WTC11 (cell line): ENCODE results near the gene ARMH1. TPM values are rescaled to one million over a fixed set of nuclear protein-coding genes. Genes with fewer than 3 reads are reported as not detected.

Source experiments
- ATAC-seq: fragments of 200-7000 bp; cut with Tn5 transposase; 2 replicates; pipeline ENCODE4 v1.10.0; 2021; ENCODE audit warnings: mild to moderate bottlenecking, moderate library complexity
- CTCF ChIA-PET: fragments of 300-600 bp; sonication (Branson Sonifier 250); formaldehyde crosslinking; loops from one replicate; lab custom pipeline; 2021; ENCODE audit warnings: antibody characterized with exemption; lab: Charles Lee
- POLR2A ChIA-PET: fragments of 350-600 bp; sonication (Branson Sonifier 250); formaldehyde crosslinking; loops from one replicate; lab custom pipeline; 2021; ENCODE audit warnings: antibody characterized with exemption; lab: Charles Lee
- DNase-seq: peaks from one replicate; pipeline ENCODE4 v3.0.0; 2021; ENCODE audit warnings: low spot score
- H3K27ac Mint-ChIP-seq: 2 replicates; pipeline ENCODE4 v1.8.0; 2021; ENCODE audit warnings: mixed read lengths
- H3K27me3 Mint-ChIP-seq: 2 replicates; pipeline ENCODE4 v1.8.0; 2021; ENCODE audit warnings: low read depth, mild to moderate bottlenecking, moderate library complexity, mixed read lengths
- H3K36me3 Mint-ChIP-seq: 2 replicates; pipeline ENCODE4 v1.8.0; 2021; ENCODE audit warnings: mixed read lengths
- H3K4me1 Mint-ChIP-seq: 2 replicates; pipeline ENCODE4 v1.8.0; 2022; ENCODE audit warnings: mixed read lengths
- H3K4me3 Mint-ChIP-seq: 2 replicates; pipeline ENCODE4 v1.8.0; 2021; ENCODE audit warnings: mild to moderate bottlenecking, moderate library complexity, mixed read lengths
- H3K9me3 Mint-ChIP-seq: 2 replicates; pipeline ENCODE4 v1.8.0; 2021; ENCODE audit warnings: mixed read lengths
- ATF1 ChIP-seq: sonication (generic); formaldehyde crosslinking; IDR thresholded peaks from 2 replicates; pipeline ENCODE4 v1.8.1; 2023; ENCODE audit warnings: mild to moderate bottlenecking, moderate library complexity, missing genetic modification reagents
- ATF6 ChIP-seq: sonication (generic); formaldehyde crosslinking; IDR thresholded peaks from 2 replicates; pipeline ENCODE4 v1.8.1; 2023; ENCODE audit warnings: mild to moderate bottlenecking, missing genetic modification reagents
- GTF2I ChIP-seq: fragments of 250-450 bp; sonication (Bioruptor Pico); conservative IDR thresholded peaks from 2 replicates; pipeline ENCODE4 v1.4.0; 2021; ENCODE audit warnings: mild to moderate bottlenecking
- HMGA2 ChIP-seq: fragments of 250-450 bp; sonication (Bioruptor Pico); IDR thresholded peaks from 2 replicates; pipeline ENCODE4 v1.4.0; 2021; ENCODE audit warnings: mild to moderate bottlenecking, moderate library complexity
- HMGXB4 ChIP-seq: sonication (generic); formaldehyde crosslinking; IDR thresholded peaks from 2 replicates; pipeline ENCODE4 v1.8.1; 2023; ENCODE audit warnings: mild to moderate bottlenecking, moderate library complexity, missing genetic modification reagents
- IRF1 ChIP-seq: sonication (generic); formaldehyde crosslinking; IDR thresholded peaks from 2 replicates; pipeline ENCODE4 v1.8.0; 2023; ENCODE audit warnings: missing genetic modification reagents
- IRF2 ChIP-seq: sonication (generic); formaldehyde crosslinking; IDR thresholded peaks from 2 replicates; pipeline ENCODE4 v1.8.0; 2022; ENCODE audit warnings: low read depth, missing genetic modification reagents, borderline replicate concordance
- JUN ChIP-seq: sonication (generic); formaldehyde crosslinking; IDR thresholded peaks from 2 replicates; pipeline ENCODE4 v1.8.0; 2023; ENCODE audit warnings: mild to moderate bottlenecking, missing genetic modification reagents
- MXD4 ChIP-seq: fragments of 250-450 bp; sonication (Bioruptor Pico); IDR thresholded peaks from 2 replicates; pipeline ENCODE4 v1.8.0; 2021; ENCODE audit warnings: mild to moderate bottlenecking, moderate library complexity, borderline replicate concordance
- NR3C1 ChIP-seq: sonication (generic); formaldehyde crosslinking; conservative IDR thresholded peaks from 2 replicates; pipeline ENCODE4 v1.8.1; 2023; ENCODE audit warnings: low read depth, mild to moderate bottlenecking, missing genetic modification reagents
- PREB ChIP-seq: sonication (generic); formaldehyde crosslinking; IDR thresholded peaks from 2 replicates; pipeline ENCODE4 v1.8.1; 2022; ENCODE audit warnings: mild to moderate bottlenecking, missing genetic modification reagents, moderate library complexity, borderline replicate concordance
- RELA ChIP-seq: sonication (generic); formaldehyde crosslinking; IDR thresholded peaks from 2 replicates; pipeline ENCODE4 v1.8.1; 2022; ENCODE audit warnings: missing genetic modification reagents, mild to moderate bottlenecking, borderline replicate concordance
- SMAD4 ChIP-seq: sonication (generic); formaldehyde crosslinking; IDR thresholded peaks from 2 replicates; pipeline ENCODE4 v1.8.0; 2022; ENCODE audit warnings: mild to moderate bottlenecking, missing genetic modification reagents
- TP53 ChIP-seq: sonication (generic); formaldehyde crosslinking; IDR thresholded peaks from 2 replicates; pipeline ENCODE4 v1.8.1; 2023; ENCODE audit warnings: mild to moderate bottlenecking, missing genetic modification reagents
- USF2 ChIP-seq: sonication (generic); formaldehyde crosslinking; IDR thresholded peaks from 2 replicates; pipeline ENCODE4 v1.8.1; 2023; ENCODE audit warnings: mild to moderate bottlenecking, missing genetic modification reagents, moderate library complexity
- ZBTB21 ChIP-seq: sonication (generic); formaldehyde crosslinking; IDR thresholded peaks from 2 replicates; pipeline ENCODE4 v1.8.1; 2023; ENCODE audit warnings: mild to moderate bottlenecking, missing genetic modification reagents, borderline replicate concordance
- ZNF219 ChIP-seq: sonication (generic); formaldehyde crosslinking; IDR thresholded peaks from 2 replicates; pipeline ENCODE4 v1.8.0; 2023; ENCODE audit warnings: missing genetic modification reagents, mild to moderate bottlenecking, borderline replicate concordance
- ZNF416 ChIP-seq: fragments of 250-450 bp; sonication (Bioruptor Pico); IDR thresholded peaks from 2 replicates; pipeline ENCODE4 v1.9.0; 2021; ENCODE audit warnings: mild to moderate bottlenecking, inconsistent platforms
- ZNF512 ChIP-seq: sonication (generic); formaldehyde crosslinking; IDR thresholded peaks from 2 replicates; pipeline ENCODE4 v1.8.1; 2022; ENCODE audit warnings: missing genetic modification reagents, borderline replicate concordance
- ZSCAN18 ChIP-seq: fragments of 250-450 bp; sonication (Bioruptor Pico); IDR thresholded peaks from 2 replicates; pipeline ENCODE4 v2.1.2; 2022; ENCODE audit warnings: mild to moderate bottlenecking, moderate library complexity
- total RNA-seq: library from RNA; stranded (reverse); gene quantifications from 3 replicates; pipeline ENCODE4 v1.2.3, GENCODE V29; 2021
- TF ChIP-seq, protein P1 (sequence below): fragments of 200-600 bp; IDR thresholded peaks from 2 replicates; pipeline ENCODE4 v1.8.0; 2022; ENCODE audit warnings: antibody characterized with exemption
- TF ChIP-seq, protein P2 (sequence below): sonication (generic); formaldehyde crosslinking; IDR thresholded peaks from 2 replicates; pipeline ENCODE4 v1.8.1; 2023; ENCODE audit warnings: mild to moderate bottlenecking, missing genetic modification reagents, moderate library complexity
- TF ChIP-seq, protein P3 (sequence below): fragments of 250-450 bp; sonication (Bioruptor Pico); IDR thresholded peaks from 2 replicates; pipeline ENCODE4 v1.9.0; 2021; ENCODE audit warnings: mild to moderate bottlenecking

The ARMH1 gene
- total RNA-seq, 1 experiment from 2014 or later: 0.74 TPM

- H3K9me3 Mint-ChIP-seq: no peaks in the 10 kb centered on the region
- DNase-seq: peak; percentile 84
- ATAC-seq: peak; percentile 82
- POLR2A ChIA-PET: interaction anchor here (0.9 to 2.4 kb wide), 7 partner anchors 15 to 277 kb away, joined by 3 to 10 read pairs (median 4); no protein-coding TSS in a partner anchor
- peaks cover 35% of the 10 kb centered on the region for H3K36me3 Mint-ChIP-seq
- H3K4me1 Mint-ChIP-seq: peaks cover 26% of the 10 kb centered on the region
- peak overlapping the region; percentile 83 for H3K4me3 Mint-ChIP-seq
- CTCF ChIA-PET: interaction anchor here (0.7 to 3.7 kb wide), 10 partner anchors 19 to 337 kb away, joined by 3 to 30 read pairs (median 6); partner anchors contain the start of genes ARMH1 and TMEM53
- H3K27ac Mint-ChIP-seq: peak overlapping the region; percentile 95
- no peaks in the 10 kb centered on the region for H3K27me3 Mint-ChIP-seq
- TF ChIP-seq JUN (CRISPR knock-in tag) (no peak), IRF2 (CRISPR knock-in tag) (no peak), ATF1 (CRISPR knock-in tag) (no peak), IRF1 (CRISPR knock-in tag) (no peak), ZNF512 (CRISPR knock-in tag) (no peak), ZNF416 (CRISPR knock-in tag) (peak; percentile 72; the same call in 1 of the 2 replicates), PREB (CRISPR knock-in tag) (no peak), RELA (CRISPR knock-in tag) (peak; percentile 39; the same call in 1 of the 2 replicates), HMGXB4 (CRISPR knock-in tag) (peak; percentile 66), ZBTB21 (CRISPR knock-in tag) (no peak), ZNF219 (CRISPR knock-in tag) (no peak), SMAD4 (CRISPR knock-in tag) (no peak), GTF2I (CRISPR knock-in tag) (no peak), MXD4 (CRISPR knock-in tag) (no peak), HMGA2 (no peak), TP53 (no peak), ATF6 (CRISPR knock-in tag) (no peak), NR3C1 (no peak), ZSCAN18 (CRISPR knock-in tag) (no peak), USF2 (CRISPR knock-in tag) (peak; percentile 98)
- TF ChIP-seq, protein P1, sequence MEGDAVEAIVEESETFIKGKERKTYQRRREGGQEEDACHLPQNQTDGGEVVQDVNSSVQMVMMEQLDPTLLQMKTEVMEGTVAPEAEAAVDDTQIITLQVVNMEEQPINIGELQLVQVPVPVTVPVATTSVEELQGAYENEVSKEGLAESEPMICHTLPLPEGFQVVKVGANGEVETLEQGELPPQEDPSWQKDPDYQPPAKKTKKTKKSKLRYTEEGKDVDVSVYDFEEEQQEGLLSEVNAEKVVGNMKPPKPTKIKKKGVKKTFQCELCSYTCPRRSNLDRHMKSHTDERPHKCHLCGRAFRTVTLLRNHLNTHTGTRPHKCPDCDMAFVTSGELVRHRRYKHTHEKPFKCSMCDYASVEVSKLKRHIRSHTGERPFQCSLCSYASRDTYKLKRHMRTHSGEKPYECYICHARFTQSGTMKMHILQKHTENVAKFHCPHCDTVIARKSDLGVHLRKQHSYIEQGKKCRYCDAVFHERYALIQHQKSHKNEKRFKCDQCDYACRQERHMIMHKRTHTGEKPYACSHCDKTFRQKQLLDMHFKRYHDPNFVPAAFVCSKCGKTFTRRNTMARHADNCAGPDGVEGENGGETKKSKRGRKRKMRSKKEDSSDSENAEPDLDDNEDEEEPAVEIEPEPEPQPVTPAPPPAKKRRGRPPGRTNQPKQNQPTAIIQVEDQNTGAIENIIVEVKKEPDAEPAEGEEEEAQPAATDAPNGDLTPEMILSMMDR: no peak
- TF ChIP-seq, protein P2, sequence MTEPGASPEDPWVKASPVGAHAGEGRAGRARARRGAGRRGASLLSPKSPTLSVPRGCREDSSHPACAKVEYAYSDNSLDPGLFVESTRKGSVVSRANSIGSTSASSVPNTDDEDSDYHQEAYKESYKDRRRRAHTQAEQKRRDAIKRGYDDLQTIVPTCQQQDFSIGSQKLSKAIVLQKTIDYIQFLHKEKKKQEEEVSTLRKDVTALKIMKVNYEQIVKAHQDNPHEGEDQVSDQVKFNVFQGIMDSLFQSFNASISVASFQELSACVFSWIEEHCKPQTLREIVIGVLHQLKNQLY (CRISPR knock-in tag): no peak
- TF ChIP-seq, protein P3, sequence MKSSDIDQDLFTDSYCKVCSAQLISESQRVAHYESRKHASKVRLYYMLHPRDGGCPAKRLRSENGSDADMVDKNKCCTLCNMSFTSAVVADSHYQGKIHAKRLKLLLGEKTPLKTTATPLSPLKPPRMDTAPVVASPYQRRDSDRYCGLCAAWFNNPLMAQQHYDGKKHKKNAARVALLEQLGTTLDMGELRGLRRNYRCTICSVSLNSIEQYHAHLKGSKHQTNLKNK (CRISPR knock-in tag): no peak
Measured at GRCh38 chr1:44631647-44632539, 42.6 kb upstream of the ARMH1 start.
